ENCODE measurements around the gene ROBO1. TPM values are rescaled to one million over a fixed set of nuclear protein-coding genes. Genes with fewer than 3 reads are reported as not detected.

Gene ROBO1
- polyA plus RNA-seq, 2 donors, result 4.7 to 12.0 TPM

GRCh38 chr3:78825118-78825857 lies 942.5 kb downstream of the ROBO1 start:
- Histone ChIP-seq H3K4me3 (ENCODE audit: low read depth in 1 of 2, low read length in 2 of 2) (no peak overlapping the region), H3K27ac (ENCODE audit: low read depth in 2 of 2, low read length in 1 of 2) (no peak overlapping the region), H3K9me3 (ENCODE audit: control insufficient read depth in 2 of 2, insufficient read depth in 1 of 2, low read depth in 1 of 2, low read length in 1 of 2) (no peaks in the 10 kb centered on the region), H3K27me3 (ENCODE audit: control insufficient read depth in 1 of 2, insufficient read depth in 2 of 2, low read length in 2 of 2) (no peaks in the 10 kb centered on the region), H3K4me1 (ENCODE audit: control insufficient read depth in 2 of 2, insufficient read depth in 2 of 2, low read length in 1 of 2) (peaks cover 0 to 2% of the 10 kb centered on the region in 2 donors), H3K36me3 (ENCODE audit: control insufficient read depth in 2 of 2, insufficient read depth in 2 of 2, low read length in 1 of 2) (no peaks in the 10 kb centered on the region)
- WGBS, 2 donors, result 59 to 60% methylated on average over 5 of the region's 5 CpGs

GRCh38 chr3:78823859-78824258 lies 943.9 kb downstream of the ROBO1 start:
- no peak overlapping the region for H3K4me3 ChIP-seq (ENCODE audit: low read depth in 1 of 2, low read length in 2 of 2)
- H3K27ac ChIP-seq (ENCODE audit: low read depth in 2 of 2, low read length in 1 of 2), result no peak overlapping the region
- H3K9me3 ChIP-seq (ENCODE audit: control insufficient read depth in 2 of 2, insufficient read depth in 1 of 2, low read depth in 1 of 2, low read length in 1 of 2), result no peaks in the 10 kb centered on the region
- H3K4me1 ChIP-seq (ENCODE audit: control insufficient read depth in 2 of 2, insufficient read depth in 2 of 2, low read length in 1 of 2), result peaks cover 0 to 2% of the 10 kb centered on the region in 2 donors
- H3K36me3 ChIP-seq (ENCODE audit: control insufficient read depth in 2 of 2, insufficient read depth in 2 of 2, low read length in 1 of 2), result no peaks in the 10 kb centered on the region
- 27 to 55% methylated on average over 1 of the region's 1 CpG for WGBS, 2 donors
- no peaks in the 10 kb centered on the region for H3K27me3 ChIP-seq (ENCODE audit: control insufficient read depth in 1 of 2, insufficient read depth in 2 of 2, low read length in 2 of 2)

GRCh38 chr3:78823434-78823833 lies 944.4 kb downstream of the ROBO1 start:
- 80 to 85% methylated on average over 4 of the region's 4 CpGs for WGBS, 2 donors
- Histone ChIP-seq H3K36me3 (ENCODE audit: control insufficient read depth in 2 of 2, insufficient read depth in 2 of 2, low read length in 1 of 2) (no peaks in the 10 kb centered on the region), H3K4me1 (ENCODE audit: control insufficient read depth in 2 of 2, insufficient read depth in 2 of 2, low read length in 1 of 2) (peaks cover 0 to 2% of the 10 kb centered on the region in 2 donors), H3K27ac (ENCODE audit: low read depth in 2 of 2, low read length in 1 of 2) (no peak overlapping the region), H3K27me3 (ENCODE audit: control insufficient read depth in 1 of 2, insufficient read depth in 2 of 2, low read length in 2 of 2) (no peaks in the 10 kb centered on the region), H3K4me3 (ENCODE audit: low read depth in 1 of 2, low read length in 2 of 2) (no peak overlapping the region), H3K9me3 (ENCODE audit: control insufficient read depth in 2 of 2, insufficient read depth in 1 of 2, low read depth in 1 of 2, low read length in 1 of 2) (no peaks in the 10 kb centered on the region)

GRCh38 chr3:78822726-78823125 lies 945.1 kb downstream of the ROBO1 start:
- H3K27ac ChIP-seq (ENCODE audit: low read depth in 2 of 2, low read length in 1 of 2), result no peak overlapping the region
- peaks cover 0 to 2% of the 10 kb centered on the region in 2 donors for H3K4me1 ChIP-seq (ENCODE audit: control insufficient read depth in 2 of 2, insufficient read depth in 2 of 2, low read length in 1 of 2)
- no peaks in the 10 kb centered on the region for H3K27me3 ChIP-seq (ENCODE audit: control insufficient read depth in 1 of 2, insufficient read depth in 2 of 2, low read length in 2 of 2)
- H3K36me3 ChIP-seq (ENCODE audit: control insufficient read depth in 2 of 2, insufficient read depth in 2 of 2, low read length in 1 of 2), result no peaks in the 10 kb centered on the region
- H3K4me3 ChIP-seq (ENCODE audit: low read depth in 1 of 2, low read length in 2 of 2), result no peak overlapping the region
- H3K9me3 ChIP-seq (ENCODE audit: control insufficient read depth in 2 of 2, insufficient read depth in 1 of 2, low read depth in 1 of 2, low read length in 1 of 2), result no peaks in the 10 kb centered on the region

GRCh38 chr3:78820542-78820941 lies 947.3 kb downstream of the ROBO1 start:
- 56 to 59% methylated on average over 1 of the region's 1 CpG for WGBS, 2 donors
- H3K36me3 ChIP-seq (ENCODE audit: control insufficient read depth in 2 of 2, insufficient read depth in 2 of 2, low read length in 1 of 2), result no peaks in the 10 kb centered on the region
- H3K4me1 ChIP-seq (ENCODE audit: control insufficient read depth in 2 of 2, insufficient read depth in 2 of 2, low read length in 1 of 2), result peaks cover 0 to 2% of the 10 kb centered on the region in 2 donors
- H3K4me3 ChIP-seq (ENCODE audit: low read depth in 1 of 2, low read length in 2 of 2), result no peak overlapping the region
- no peaks in the 10 kb centered on the region for H3K27me3 ChIP-seq (ENCODE audit: control insufficient read depth in 1 of 2, insufficient read depth in 2 of 2, low read length in 2 of 2)
- H3K27ac ChIP-seq (ENCODE audit: low read depth in 2 of 2, low read length in 1 of 2), result no peak overlapping the region
- H3K9me3 ChIP-seq (ENCODE audit: control insufficient read depth in 2 of 2, insufficient read depth in 1 of 2, low read depth in 1 of 2, low read length in 1 of 2), result no peaks in the 10 kb centered on the region

- no peaks in the 10 kb centered on the region for H3K36me3 ChIP-seq (ENCODE audit: control insufficient read depth in 2 of 2, insufficient read depth in 2 of 2, low read length in 1 of 2)
- H3K27ac ChIP-seq (ENCODE audit: low read depth in 2 of 2, low read length in 1 of 2), result no peak overlapping the region
- H3K4me3 ChIP-seq (ENCODE audit: low read depth in 1 of 2, low read length in 2 of 2), result no peak overlapping the region
- no peaks in the 10 kb centered on the region for H3K27me3 ChIP-seq (ENCODE audit: control insufficient read depth in 1 of 2, insufficient read depth in 2 of 2, low read length in 2 of 2)
- H3K4me1 ChIP-seq (ENCODE audit: control insufficient read depth in 2 of 2, insufficient read depth in 2 of 2, low read length in 1 of 2), result peaks cover 0 to 1% of the 10 kb centered on the region in 2 donors
- WGBS, 2 donors, result 96 to 98% methylated on average over 19 of the region's 19 CpGs
- no peaks in the 10 kb centered on the region for H3K9me3 ChIP-seq (ENCODE audit: control insufficient read depth in 2 of 2, insufficient read depth in 1 of 2, low read depth in 1 of 2, low read length in 1 of 2)
Measured at GRCh38 chr3:78818161-78818985, 949.4 kb downstream of the ROBO1 start.

- Histone ChIP-seq H3K4me1 (ENCODE audit: control insufficient read depth in 2 of 2, insufficient read depth in 2 of 2, low read length in 1 of 2) (no peaks in the 10 kb centered on the region), H3K27ac (ENCODE audit: low read depth in 2 of 2, low read length in 1 of 2) (no peak overlapping the region), H3K4me3 (ENCODE audit: low read depth in 1 of 2, low read length in 2 of 2) (no peak overlapping the region), H3K36me3 (ENCODE audit: control insufficient read depth in 2 of 2, insufficient read depth in 2 of 2, low read length in 1 of 2) (no peaks in the 10 kb centered on the region), H3K27me3 (ENCODE audit: control insufficient read depth in 1 of 2, insufficient read depth in 2 of 2, low read length in 2 of 2) (no peaks in the 10 kb centered on the region), H3K9me3 (ENCODE audit: control insufficient read depth in 2 of 2, insufficient read depth in 1 of 2, low read depth in 1 of 2, low read length in 1 of 2) (no peaks in the 10 kb centered on the region)
- 90 to 94% methylated on average over 3 of the region's 3 CpGs for WGBS, 2 donors
Measured at GRCh38 chr3:78814893-78815562, 952.8 kb downstream of the ROBO1 start.

GRCh38 chr3:78812166-78812565 lies 955.6 kb downstream of the ROBO1 start:
- Histone ChIP-seq H3K4me1 (ENCODE audit: control insufficient read depth in 2 of 2, insufficient read depth in 2 of 2, low read length in 1 of 2) (no peaks in the 10 kb centered on the region), H3K27ac (ENCODE audit: low read depth in 2 of 2, low read length in 1 of 2) (no peak overlapping the region), H3K4me3 (ENCODE audit: low read depth in 1 of 2, low read length in 2 of 2) (no peak overlapping the region), H3K9me3 (ENCODE audit: control insufficient read depth in 2 of 2, insufficient read depth in 1 of 2, low read depth in 1 of 2, low read length in 1 of 2) (no peaks in the 10 kb centered on the region), H3K36me3 (ENCODE audit: control insufficient read depth in 2 of 2, insufficient read depth in 2 of 2, low read length in 1 of 2) (no peaks in the 10 kb centered on the region), H3K27me3 (ENCODE audit: control insufficient read depth in 1 of 2, insufficient read depth in 2 of 2, low read length in 2 of 2) (no peaks in the 10 kb centered on the region)
- 73 to 81% methylated on average over 3 of the region's 3 CpGs for WGBS, 2 donors

GRCh38 chr3:78809966-78810365 lies 957.8 kb downstream of the ROBO1 start:
- 81 to 87% methylated on average over 4 of the region's 4 CpGs for WGBS, 2 donors
- no peaks in the 10 kb centered on the region for H3K4me1 ChIP-seq (ENCODE audit: control insufficient read depth in 2 of 2, insufficient read depth in 2 of 2, low read length in 1 of 2)
- no peak overlapping the region for H3K27ac ChIP-seq (ENCODE audit: low read depth in 2 of 2, low read length in 1 of 2)
- no peak overlapping the region for H3K4me3 ChIP-seq (ENCODE audit: low read depth in 1 of 2, low read length in 2 of 2)
- H3K27me3 ChIP-seq (ENCODE audit: control insufficient read depth in 1 of 2, insufficient read depth in 2 of 2, low read length in 2 of 2), result no peaks in the 10 kb centered on the region
- no peaks in the 10 kb centered on the region for H3K36me3 ChIP-seq (ENCODE audit: control insufficient read depth in 2 of 2, insufficient read depth in 2 of 2, low read length in 1 of 2)
- no peaks in the 10 kb centered on the region for H3K9me3 ChIP-seq (ENCODE audit: control insufficient read depth in 2 of 2, insufficient read depth in 1 of 2, low read depth in 1 of 2, low read length in 1 of 2)

Measured in esophagus (tissue), 2 donors.